ENCODE measurements around the gene WARS2. TPM values are rescaled to one million over a fixed set of nuclear protein-coding genes. Genes with fewer than 3 reads are reported as not detected.

The WARS2 gene
- total RNA-seq, 1 donor from 2014 or later, result 7.9 TPM

- H3K9me3 Mint-ChIP-seq (ENCODE audit: unreplicated experiment), result no peaks in the 10 kb centered on the region
- no peaks in the 10 kb centered on the region for H3K27me3 Mint-ChIP-seq (ENCODE audit: unreplicated experiment)
- TF ChIP-seq, protein P1, sequence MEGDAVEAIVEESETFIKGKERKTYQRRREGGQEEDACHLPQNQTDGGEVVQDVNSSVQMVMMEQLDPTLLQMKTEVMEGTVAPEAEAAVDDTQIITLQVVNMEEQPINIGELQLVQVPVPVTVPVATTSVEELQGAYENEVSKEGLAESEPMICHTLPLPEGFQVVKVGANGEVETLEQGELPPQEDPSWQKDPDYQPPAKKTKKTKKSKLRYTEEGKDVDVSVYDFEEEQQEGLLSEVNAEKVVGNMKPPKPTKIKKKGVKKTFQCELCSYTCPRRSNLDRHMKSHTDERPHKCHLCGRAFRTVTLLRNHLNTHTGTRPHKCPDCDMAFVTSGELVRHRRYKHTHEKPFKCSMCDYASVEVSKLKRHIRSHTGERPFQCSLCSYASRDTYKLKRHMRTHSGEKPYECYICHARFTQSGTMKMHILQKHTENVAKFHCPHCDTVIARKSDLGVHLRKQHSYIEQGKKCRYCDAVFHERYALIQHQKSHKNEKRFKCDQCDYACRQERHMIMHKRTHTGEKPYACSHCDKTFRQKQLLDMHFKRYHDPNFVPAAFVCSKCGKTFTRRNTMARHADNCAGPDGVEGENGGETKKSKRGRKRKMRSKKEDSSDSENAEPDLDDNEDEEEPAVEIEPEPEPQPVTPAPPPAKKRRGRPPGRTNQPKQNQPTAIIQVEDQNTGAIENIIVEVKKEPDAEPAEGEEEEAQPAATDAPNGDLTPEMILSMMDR (IDR thresholded peaks at IDR 0.05; ENCODE audit: partially characterized antibody, unreplicated experiment), result no peak
- H3K4me1 Mint-ChIP-seq (ENCODE audit: low read depth, unreplicated experiment), result peaks cover 2% of the 10 kb centered on the region
- no peaks in the 10 kb centered on the region for H3K36me3 Mint-ChIP-seq (ENCODE audit: unreplicated experiment)
- no peak overlapping the region for H3K27ac Mint-ChIP-seq (ENCODE audit: unreplicated experiment)
- H3K4me3 Mint-ChIP-seq (ENCODE audit: unreplicated experiment), result no peak overlapping the region
- DNase-seq, result no peak
Observed at GRCh38 chr1:119046785-119047438, 93.5 kb downstream of the WARS2 start.

GRCh38 chr1:119046429-119046784 lies 94.0 kb downstream of the WARS2 start:
- Mint-ChIP-seq H3K4me1 (ENCODE audit: low read depth, unreplicated experiment) (peaks cover under 1% of the 10 kb centered on the region), H3K36me3 (ENCODE audit: unreplicated experiment) (no peaks in the 10 kb centered on the region), H3K9me3 (ENCODE audit: unreplicated experiment) (no peaks in the 10 kb centered on the region), H3K27ac (ENCODE audit: unreplicated experiment) (no peak overlapping the region), H3K27me3 (ENCODE audit: unreplicated experiment) (no peaks in the 10 kb centered on the region), H3K4me3 (ENCODE audit: unreplicated experiment) (no peak overlapping the region)
- TF ChIP-seq, protein P1 (IDR thresholded peaks at IDR 0.05; ENCODE audit: partially characterized antibody, unreplicated experiment), result no peak
- no peak for DNase-seq

- no peak for DNase-seq
- Mint-ChIP-seq H3K9me3 (ENCODE audit: unreplicated experiment) (no peaks in the 10 kb centered on the region), H3K4me3 (ENCODE audit: unreplicated experiment) (no peak overlapping the region), H3K4me1 (ENCODE audit: low read depth, unreplicated experiment) (no peaks in the 10 kb centered on the region), H3K36me3 (ENCODE audit: unreplicated experiment) (no peaks in the 10 kb centered on the region), H3K27me3 (ENCODE audit: unreplicated experiment) (no peaks in the 10 kb centered on the region), H3K27ac (ENCODE audit: unreplicated experiment) (no peak overlapping the region)
- TF ChIP-seq, protein P1 (IDR thresholded peaks at IDR 0.05; ENCODE audit: partially characterized antibody, unreplicated experiment), result no peak
Observed at GRCh38 chr1:119045096-119045746, 95.2 kb downstream of the WARS2 start.

GRCh38 chr1:119040906-119041305 lies 99.5 kb downstream of the WARS2 start:
- Mint-ChIP-seq H3K27ac (ENCODE audit: unreplicated experiment) (no peak overlapping the region), H3K4me1 (ENCODE audit: low read depth, unreplicated experiment) (no peaks in the 10 kb centered on the region), H3K9me3 (ENCODE audit: unreplicated experiment) (peaks cover 1% of the 10 kb centered on the region), H3K4me3 (ENCODE audit: unreplicated experiment) (no peak overlapping the region), H3K36me3 (ENCODE audit: unreplicated experiment) (no peaks in the 10 kb centered on the region), H3K27me3 (ENCODE audit: unreplicated experiment) (no peaks in the 10 kb centered on the region)
- TF ChIP-seq, protein P1 (IDR thresholded peaks at IDR 0.05; ENCODE audit: partially characterized antibody, unreplicated experiment), result no peak
- no peak for DNase-seq

DNA sequence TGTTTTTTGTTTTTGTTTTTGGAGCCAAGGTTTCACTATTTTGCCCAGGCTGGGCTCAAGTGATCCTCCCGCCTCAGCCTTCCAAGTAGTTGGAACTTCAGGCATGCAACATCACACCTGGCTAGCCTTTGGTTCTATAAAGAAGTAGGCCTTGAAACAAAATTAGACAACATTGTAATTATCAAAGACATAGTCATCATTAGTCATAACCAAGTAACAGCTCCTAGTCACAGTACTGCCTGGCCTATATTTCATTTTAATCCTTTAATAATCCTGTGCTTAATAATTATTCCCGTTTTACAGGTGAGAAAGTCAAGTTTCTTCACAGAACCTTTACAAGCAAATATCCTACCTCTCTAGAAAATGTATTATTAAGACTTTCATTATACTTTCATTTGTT lies 100.0 kb downstream of the WARS2 start:
- H3K4me3 Mint-ChIP-seq (ENCODE audit: unreplicated experiment), result no peak overlapping the region
- no peaks in the 10 kb centered on the region for H3K36me3 Mint-ChIP-seq (ENCODE audit: unreplicated experiment)
- TF ChIP-seq, protein P1 (IDR thresholded peaks at IDR 0.05; ENCODE audit: partially characterized antibody, unreplicated experiment), result no peak
- H3K27ac Mint-ChIP-seq (ENCODE audit: unreplicated experiment), result no peak overlapping the region
- H3K9me3 Mint-ChIP-seq (ENCODE audit: unreplicated experiment), result peaks cover 1% of the 10 kb centered on the region
- H3K4me1 Mint-ChIP-seq (ENCODE audit: low read depth, unreplicated experiment), result no peaks in the 10 kb centered on the region
- H3K27me3 Mint-ChIP-seq (ENCODE audit: unreplicated experiment), result no peaks in the 10 kb centered on the region
- DNase-seq, result no peak
